Measurements from ENCODE around the gene BARD1.

The BARD1 gene

GRCh38 chr2:214772443-214773015 lies 37.0 kb downstream of the BARD1 start:
- Histone ChIP-seq H3K9me3 (ENCODE audit: control insufficient read depth, insufficient read depth, low read length) (no peaks in the 10 kb centered on the region), H3K4me3 (ENCODE audit: low read depth, low read length) (no peak overlapping the region), H3K36me3 (ENCODE audit: control insufficient read depth, insufficient read depth, low read length) (peaks cover 51% of the 10 kb centered on the region), H3K27me3 (ENCODE audit: control insufficient read depth, insufficient read depth, low read length) (no peaks in the 10 kb centered on the region), H3K27ac (ENCODE audit: low read depth, low read length) (no peak overlapping the region), H3K9ac (ENCODE audit: low read depth, low read length) (no peak overlapping the region), H3K4me1 (ENCODE audit: control insufficient read depth, insufficient read depth, low read length) (no peaks in the 10 kb centered on the region)

GRCh38 chr2:214765180-214765579 lies 44.3 kb downstream of the BARD1 start:
- H3K36me3 ChIP-seq (ENCODE audit: control insufficient read depth, insufficient read depth, low read length): peaks cover 77% of the 10 kb centered on the region

GRCh38 chr2:214753455-214753854 lies 56.0 kb downstream of the BARD1 start:
- Histone ChIP-seq H3K27me3 (ENCODE audit: control insufficient read depth, insufficient read depth, low read length) (no peaks in the 10 kb centered on the region), H3K27ac (ENCODE audit: low read depth, low read length) (no peak overlapping the region), H3K36me3 (ENCODE audit: control insufficient read depth, insufficient read depth, low read length) (peaks cover 87% of the 10 kb centered on the region), H3K9ac (ENCODE audit: low read depth, low read length) (no peak overlapping the region), H3K4me1 (ENCODE audit: control insufficient read depth, insufficient read depth, low read length) (no peaks in the 10 kb centered on the region), H3K9me3 (ENCODE audit: control insufficient read depth, insufficient read depth, low read length) (no peaks in the 10 kb centered on the region), H3K4me3 (ENCODE audit: low read depth, low read length) (no peak overlapping the region)

More at GRCh38 chr2:214765180-214765579, 44.3 kb downstream of the BARD1 start:
- no peaks in the 10 kb centered on the region for H3K9me3 ChIP-seq (ENCODE audit: control insufficient read depth, insufficient read depth, low read length)
- H3K9ac ChIP-seq (ENCODE audit: low read depth, low read length): no peak overlapping the region
- no peaks in the 10 kb centered on the region for H3K27me3 ChIP-seq (ENCODE audit: control insufficient read depth, insufficient read depth, low read length)
- no peaks in the 10 kb centered on the region for H3K4me1 ChIP-seq (ENCODE audit: control insufficient read depth, insufficient read depth, low read length)
- H3K27ac ChIP-seq (ENCODE audit: low read depth, low read length): no peak overlapping the region
- no peak overlapping the region for H3K4me3 ChIP-seq (ENCODE audit: low read depth, low read length)

DNA sequence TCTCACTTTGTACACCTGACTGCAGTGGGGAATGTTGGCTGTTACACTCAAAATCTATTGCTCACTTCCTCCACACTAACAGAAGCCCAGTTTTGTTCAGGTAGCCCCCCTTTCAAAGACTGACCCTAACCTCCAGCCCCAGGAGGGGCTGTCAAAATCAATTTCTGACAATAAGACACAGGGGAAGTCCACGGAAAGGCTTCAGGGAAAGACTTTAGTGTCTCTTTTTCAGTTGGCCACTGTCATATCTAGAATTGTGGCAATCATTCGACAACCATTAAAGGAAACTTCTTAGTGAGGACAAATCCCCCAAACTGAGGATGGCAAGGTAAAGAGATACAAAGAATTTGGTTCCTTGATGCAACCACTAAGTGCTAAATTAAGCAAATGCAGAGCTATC lies 59.0 kb downstream of the BARD1 start:
- Histone ChIP-seq H3K4me1 (ENCODE audit: control insufficient read depth, insufficient read depth, low read length) (no peaks in the 10 kb centered on the region), H3K9ac (ENCODE audit: low read depth, low read length) (no peak overlapping the region), H3K27me3 (ENCODE audit: control insufficient read depth, insufficient read depth, low read length) (no peaks in the 10 kb centered on the region), H3K4me3 (ENCODE audit: low read depth, low read length) (no peak overlapping the region), H3K9me3 (ENCODE audit: control insufficient read depth, insufficient read depth, low read length) (no peaks in the 10 kb centered on the region), H3K27ac (ENCODE audit: low read depth, low read length) (no peak overlapping the region), H3K36me3 (ENCODE audit: control insufficient read depth, insufficient read depth, low read length) (peaks cover 66% of the 10 kb centered on the region)

GRCh38 chr2:214747992-214748391 lies 61.5 kb downstream of the BARD1 start:
- Histone ChIP-seq H3K27me3 (ENCODE audit: control insufficient read depth, insufficient read depth, low read length) (no peaks in the 10 kb centered on the region), H3K27ac (ENCODE audit: low read depth, low read length) (no peak overlapping the region), H3K4me3 (ENCODE audit: low read depth, low read length) (no peak overlapping the region), H3K4me1 (ENCODE audit: control insufficient read depth, insufficient read depth, low read length) (no peaks in the 10 kb centered on the region), H3K9ac (ENCODE audit: low read depth, low read length) (no peak overlapping the region), H3K9me3 (ENCODE audit: control insufficient read depth, insufficient read depth, low read length) (no peaks in the 10 kb centered on the region), H3K36me3 (ENCODE audit: control insufficient read depth, insufficient read depth, low read length) (peaks cover 65% of the 10 kb centered on the region)

DNA sequence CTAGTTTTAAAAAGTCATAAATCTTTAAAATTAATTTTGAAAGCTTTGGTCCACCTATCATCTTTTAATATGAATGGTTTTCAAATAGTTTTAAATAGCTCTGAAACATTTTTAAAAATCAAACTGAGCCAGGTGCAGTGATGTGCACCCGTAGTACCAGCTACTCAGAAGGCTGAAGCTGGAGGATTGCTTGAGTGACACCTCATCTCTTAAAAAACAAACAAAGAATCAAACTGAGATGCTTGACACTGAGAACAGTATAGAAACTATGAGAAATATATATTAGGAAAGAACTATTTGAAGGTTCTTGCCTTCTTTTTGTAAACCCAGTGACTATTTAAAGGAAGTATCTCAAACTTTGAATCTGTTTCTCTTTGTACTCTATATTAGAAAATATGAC lies 67.4 kb downstream of the BARD1 start:
- H3K36me3 ChIP-seq (ENCODE audit: control insufficient read depth, insufficient read depth, low read length): peaks cover 54% of the 10 kb centered on the region
- H3K4me1 ChIP-seq (ENCODE audit: control insufficient read depth, insufficient read depth, low read length): no peaks in the 10 kb centered on the region
- no peak overlapping the region for H3K27ac ChIP-seq (ENCODE audit: low read depth, low read length)
- no peak overlapping the region for H3K9ac ChIP-seq (ENCODE audit: low read depth, low read length)
- no peak overlapping the region for H3K4me3 ChIP-seq (ENCODE audit: low read depth, low read length)
- no peaks in the 10 kb centered on the region for H3K27me3 ChIP-seq (ENCODE audit: control insufficient read depth, insufficient read depth, low read length)
- H3K9me3 ChIP-seq (ENCODE audit: control insufficient read depth, insufficient read depth, low read length): no peaks in the 10 kb centered on the region

DNA sequence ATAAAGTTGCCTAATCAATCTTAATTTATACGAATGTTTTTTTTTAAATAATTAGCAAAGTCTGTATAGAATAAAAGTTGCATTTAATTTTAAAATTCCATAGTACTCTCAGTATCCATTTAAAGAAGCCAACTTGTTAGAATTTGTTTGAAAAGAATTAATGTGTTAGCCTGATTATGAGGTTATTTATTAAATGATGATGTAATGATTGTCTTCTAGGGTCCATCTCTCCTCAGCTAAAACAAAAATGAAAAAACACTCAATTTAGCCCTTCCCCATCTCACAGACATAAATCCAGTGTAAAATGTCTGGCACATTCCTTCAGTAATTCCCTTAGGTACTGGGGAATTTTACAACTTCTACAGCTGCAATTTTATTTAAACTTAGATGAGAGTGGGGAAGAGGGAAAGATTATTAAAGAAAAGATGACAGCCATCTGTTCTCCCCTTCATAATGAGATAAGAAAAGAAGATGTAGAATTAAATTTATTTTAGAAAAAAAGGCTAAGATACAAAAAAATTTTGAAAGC lies 68.6 kb downstream of the BARD1 start:
- H3K4me3 ChIP-seq (ENCODE audit: low read depth, low read length): no peak overlapping the region
- peaks cover 54% of the 10 kb centered on the region for H3K36me3 ChIP-seq (ENCODE audit: control insufficient read depth, insufficient read depth, low read length)
- no peaks in the 10 kb centered on the region for H3K27me3 ChIP-seq (ENCODE audit: control insufficient read depth, insufficient read depth, low read length)
- H3K9me3 ChIP-seq (ENCODE audit: control insufficient read depth, insufficient read depth, low read length): no peaks in the 10 kb centered on the region
- H3K4me1 ChIP-seq (ENCODE audit: control insufficient read depth, insufficient read depth, low read length): no peaks in the 10 kb centered on the region
- H3K9ac ChIP-seq (ENCODE audit: low read depth, low read length): no peak overlapping the region
- no peak overlapping the region for H3K27ac ChIP-seq (ENCODE audit: low read depth, low read length)

GRCh38 chr2:214737188-214737587 lies 72.3 kb downstream of the BARD1 start:
- Histone ChIP-seq H3K36me3 (ENCODE audit: control insufficient read depth, insufficient read depth, low read length) (peaks cover 29% of the 10 kb centered on the region), H3K9ac (ENCODE audit: low read depth, low read length) (no peak overlapping the region), H3K4me1 (ENCODE audit: control insufficient read depth, insufficient read depth, low read length) (peaks cover 5% of the 10 kb centered on the region; the same call in 1 of the 2 replicates), H3K9me3 (ENCODE audit: control insufficient read depth, insufficient read depth, low read length) (no peaks in the 10 kb centered on the region), H3K4me3 (ENCODE audit: low read depth, low read length) (no peak overlapping the region), H3K27me3 (ENCODE audit: control insufficient read depth, insufficient read depth, low read length) (no peaks in the 10 kb centered on the region), H3K27ac (ENCODE audit: low read depth, low read length) (no peak overlapping the region)

- H3K9me3 ChIP-seq (ENCODE audit: control insufficient read depth, insufficient read depth, low read length): no peaks in the 10 kb centered on the region
- no peak overlapping the region for H3K4me3 ChIP-seq (ENCODE audit: low read depth, low read length)
- no peak overlapping the region for H3K9ac ChIP-seq (ENCODE audit: low read depth, low read length)
- H3K27me3 ChIP-seq (ENCODE audit: control insufficient read depth, insufficient read depth, low read length): no peaks in the 10 kb centered on the region
- peaks cover 14% of the 10 kb centered on the region for H3K4me1 ChIP-seq (ENCODE audit: control insufficient read depth, insufficient read depth, low read length)
- peaks cover 51% of the 10 kb centered on the region for H3K36me3 ChIP-seq (ENCODE audit: control insufficient read depth, insufficient read depth, low read length)
- H3K27ac ChIP-seq (ENCODE audit: low read depth, low read length): no peak overlapping the region
These were observed 78.6 kb downstream of the BARD1 start for GRCh38 chr2:214730800-214731407.

DNA sequence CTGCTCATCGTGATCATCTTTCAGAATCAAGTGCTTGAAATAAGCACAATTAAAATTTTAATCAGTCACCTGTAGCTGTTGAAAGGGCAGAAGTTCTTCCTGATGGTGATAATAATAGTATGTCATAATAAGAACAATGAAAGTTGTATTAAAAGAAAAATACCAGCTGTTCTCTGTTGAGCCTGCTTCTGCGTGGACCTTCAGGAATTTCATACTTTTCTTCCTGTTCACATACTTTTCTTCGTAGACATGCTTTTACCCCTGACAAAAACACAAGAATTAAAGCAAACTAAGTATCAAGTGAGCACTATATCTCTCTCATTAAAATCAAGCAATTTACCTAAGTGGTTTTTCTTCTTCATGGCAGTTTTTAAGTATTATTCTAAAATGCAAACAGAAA lies 79.2 kb downstream of the BARD1 start:
- H3K27me3 ChIP-seq (ENCODE audit: control insufficient read depth, insufficient read depth, low read length): no peaks in the 10 kb centered on the region
- no peaks in the 10 kb centered on the region for H3K9me3 ChIP-seq (ENCODE audit: control insufficient read depth, insufficient read depth, low read length)
- H3K36me3 ChIP-seq (ENCODE audit: control insufficient read depth, insufficient read depth, low read length): peaks cover 53% of the 10 kb centered on the region
- no peak overlapping the region for H3K9ac ChIP-seq (ENCODE audit: low read depth, low read length)
- H3K4me3 ChIP-seq (ENCODE audit: low read depth, low read length): no peak overlapping the region
- no peak overlapping the region for H3K27ac ChIP-seq (ENCODE audit: low read depth, low read length)
- peaks cover 9% of the 10 kb centered on the region; the same call in 1 of the 2 replicates for H3K4me1 ChIP-seq (ENCODE audit: control insufficient read depth, insufficient read depth, low read length)

GRCh38 chr2:214724741-214725140 lies 84.7 kb downstream of the BARD1 start:
- H3K4me1 ChIP-seq (ENCODE audit: control insufficient read depth, insufficient read depth, low read length): peaks cover 9% of the 10 kb centered on the region; the same call in 1 of the 2 replicates
- no peaks in the 10 kb centered on the region for H3K9me3 ChIP-seq (ENCODE audit: control insufficient read depth, insufficient read depth, low read length)
- peaks cover 38% of the 10 kb centered on the region for H3K36me3 ChIP-seq (ENCODE audit: control insufficient read depth, insufficient read depth, low read length)
- H3K27me3 ChIP-seq (ENCODE audit: control insufficient read depth, insufficient read depth, low read length): no peaks in the 10 kb centered on the region
- no peak overlapping the region for H3K9ac ChIP-seq (ENCODE audit: low read depth, low read length)
- H3K4me3 ChIP-seq (ENCODE audit: low read depth, low read length): no peak overlapping the region
- no peak overlapping the region for H3K27ac ChIP-seq (ENCODE audit: low read depth, low read length)

Measured in HUES48 (cell line).